ENCODE data around the gene PTPN21. TPM values are rescaled to one million over a fixed set of nuclear protein-coding genes. Genes with fewer than 3 reads are reported as not detected.
A peak's percentile ranks its signal among the peaks of the same experiment; 100 is the strongest.

PTPN21 gene
- total RNA-seq, 1 donor from 2014 or later: 3.1 TPM

DNA sequence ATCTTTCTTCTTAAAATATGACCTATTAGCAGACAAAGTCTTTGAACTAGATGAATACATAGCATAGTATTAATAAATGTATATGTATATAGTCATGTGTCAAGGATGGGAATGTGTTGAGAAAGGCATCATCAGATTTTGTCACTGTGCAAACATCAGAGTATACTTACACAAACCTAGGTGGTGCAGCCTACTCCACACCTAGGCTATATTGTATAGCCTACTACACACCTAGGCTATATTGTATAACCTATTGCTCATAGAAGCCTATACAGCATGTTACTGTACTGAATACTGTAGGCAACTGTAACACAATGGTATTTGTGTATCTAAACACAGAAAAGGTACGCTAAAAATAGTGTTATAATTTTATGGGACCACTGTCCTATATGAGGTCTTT lies 47.6 kb downstream of the PTPN21 start:
- DNase-seq (ENCODE audit: low read depth in 2 of 2): no peak

DNA sequence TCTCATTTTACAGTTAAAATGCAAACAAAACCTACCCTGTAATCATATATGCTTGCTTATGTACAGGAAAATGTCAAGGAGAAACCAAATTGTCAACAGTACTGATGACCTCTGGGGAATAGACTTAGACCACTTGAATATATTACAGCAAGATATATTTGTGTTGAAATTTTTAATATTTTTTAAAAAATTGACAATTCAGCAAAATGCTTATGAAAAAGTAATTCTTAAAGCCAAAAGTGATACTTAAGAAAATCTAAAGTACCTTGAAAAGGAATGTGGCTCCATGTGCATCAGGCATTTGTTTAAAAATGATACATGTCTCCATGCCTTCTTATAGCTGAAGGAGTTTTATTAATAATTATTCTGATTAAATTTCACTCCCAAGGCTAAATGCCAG lies 49.2 kb downstream of the PTPN21 start:
- DNase-seq (ENCODE audit: low read depth in 2 of 2): no peak

DNA sequence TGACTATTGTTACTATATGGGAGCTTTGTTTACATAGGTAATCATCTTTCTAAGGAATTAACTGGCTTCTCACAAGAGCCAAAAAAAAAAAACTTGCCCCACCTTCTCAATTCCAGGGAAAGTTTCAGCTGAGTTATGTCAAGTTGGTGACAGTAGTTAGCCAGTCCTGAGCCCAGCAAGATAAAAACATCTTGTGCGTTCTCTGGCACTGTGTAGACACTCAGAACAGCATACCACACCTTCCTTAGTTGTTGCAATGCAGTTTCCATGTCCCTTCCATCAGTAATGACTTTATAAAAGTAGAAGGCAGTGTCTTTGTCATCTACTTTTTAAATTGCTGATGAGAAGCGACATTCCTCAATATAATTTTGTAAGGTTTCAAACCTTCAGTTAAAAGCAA lies 50.2 kb downstream of the PTPN21 start:
- DNase-seq (ENCODE audit: low read depth in 2 of 2): no peak

DNA sequence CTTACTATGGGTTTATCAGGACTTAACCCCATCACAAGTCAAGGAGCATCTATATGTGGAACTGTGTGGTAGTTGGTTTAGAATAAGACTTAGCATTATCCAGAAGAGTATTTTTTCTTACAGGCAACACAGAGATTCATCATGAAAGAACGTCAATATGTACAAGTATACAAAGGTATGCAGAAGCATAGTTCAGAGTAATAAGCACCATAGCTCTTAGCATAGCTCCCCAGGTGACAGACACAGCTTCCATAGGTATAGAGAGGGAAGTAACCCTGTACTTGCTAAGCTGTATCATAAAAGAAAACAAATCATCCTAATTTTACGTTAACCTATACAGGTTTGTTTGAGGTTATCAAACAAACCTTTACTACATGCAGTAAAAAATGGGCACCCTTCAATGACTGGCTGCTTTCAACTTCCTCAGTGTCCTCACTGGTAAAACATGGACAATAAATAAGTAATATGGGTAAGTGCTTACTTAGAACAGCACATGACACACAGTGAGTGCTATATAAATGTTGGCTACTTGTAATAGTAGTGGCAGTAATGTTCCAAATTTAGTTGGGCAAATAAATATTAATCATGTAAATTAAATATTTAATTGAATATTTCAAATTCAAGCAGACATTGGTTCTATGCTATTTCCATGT lies 50.9 kb downstream of the PTPN21 start:
- no peak for DNase-seq (ENCODE audit: low read depth in 2 of 2)

DNA sequence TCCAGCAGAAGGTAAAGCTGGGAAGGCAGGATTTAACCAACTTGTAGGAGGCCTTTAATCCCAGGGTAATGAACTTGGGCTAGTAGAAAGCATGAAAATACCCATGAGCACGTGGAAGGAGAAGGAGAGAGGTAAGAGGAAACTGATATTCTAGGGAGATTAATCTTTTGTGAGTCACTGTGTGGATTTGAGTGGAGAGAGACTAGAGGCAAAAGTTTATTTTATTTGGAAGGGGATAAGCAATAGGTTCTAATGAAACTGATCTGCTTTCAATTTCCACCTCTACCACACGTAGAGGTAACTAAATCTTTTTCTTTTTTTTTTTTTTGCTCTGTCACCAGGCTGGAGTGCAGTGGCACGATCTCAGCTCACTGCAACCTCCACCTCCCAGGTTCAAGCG lies 52.1 kb downstream of the PTPN21 start:
- DNase-seq (ENCODE audit: low read depth in 2 of 2): no peak

DNA sequence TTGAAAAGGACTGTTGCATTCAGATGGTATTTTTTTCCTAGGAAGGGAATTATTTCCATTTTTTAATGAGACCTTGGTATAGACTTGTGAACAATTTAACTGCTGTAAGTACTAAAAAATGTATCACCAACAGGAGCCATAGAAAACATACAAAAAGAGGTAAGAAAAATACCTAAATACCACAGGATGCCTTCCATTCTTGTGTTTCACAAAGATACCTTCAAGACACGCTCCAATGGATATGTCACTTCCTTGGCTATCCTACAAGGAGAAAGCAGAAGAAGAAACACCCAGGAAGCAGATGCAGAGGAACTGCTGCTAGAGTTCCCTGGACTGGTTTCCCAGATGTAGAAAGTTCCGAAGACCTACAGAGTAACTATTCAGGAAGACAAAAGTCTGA lies 54.2 kb downstream of the PTPN21 start:
- no peak for DNase-seq (ENCODE audit: low read depth in 2 of 2)

DNA sequence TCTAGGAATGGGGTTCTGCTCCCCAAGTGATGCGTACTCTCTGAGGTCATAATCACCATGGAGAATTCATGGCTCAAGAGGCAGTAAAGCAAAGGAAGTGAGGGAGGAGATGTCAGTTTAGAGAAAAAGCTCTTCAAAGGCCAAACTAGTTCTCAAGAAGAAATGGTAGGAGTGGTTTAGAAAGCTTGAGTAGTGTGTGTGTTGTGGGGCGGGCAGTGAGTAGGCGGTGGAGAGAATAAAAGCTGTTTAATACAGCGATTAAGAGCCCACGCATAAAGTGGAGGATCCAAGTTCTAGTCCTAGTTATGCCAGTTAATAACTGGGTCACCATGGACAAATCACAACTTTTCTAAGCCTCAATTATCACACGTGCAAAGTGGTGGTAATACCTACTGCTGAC lies 55.6 kb downstream of the PTPN21 start:
- no peak for DNase-seq (ENCODE audit: low read depth in 2 of 2)

DNA sequence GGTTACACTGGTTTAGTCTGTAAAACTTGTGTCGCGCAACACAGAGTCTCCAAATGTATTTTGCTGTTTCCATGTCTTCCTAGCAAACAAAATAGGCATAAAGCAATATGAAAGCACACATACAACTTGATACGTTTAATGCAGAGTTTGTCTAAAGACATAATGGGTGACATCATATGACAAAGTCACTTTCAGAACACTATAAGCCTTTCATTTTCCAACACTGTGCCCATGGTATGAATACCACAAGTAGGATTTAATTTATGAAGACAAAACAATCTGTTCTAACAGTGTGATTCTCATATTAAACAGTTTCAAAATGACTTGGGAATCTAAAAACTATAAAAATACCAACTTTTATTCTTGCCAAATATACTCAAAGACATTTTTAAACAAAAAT lies 58.4 kb downstream of the PTPN21 start:
- no peak for DNase-seq (ENCODE audit: low read depth in 2 of 2)

DNA sequence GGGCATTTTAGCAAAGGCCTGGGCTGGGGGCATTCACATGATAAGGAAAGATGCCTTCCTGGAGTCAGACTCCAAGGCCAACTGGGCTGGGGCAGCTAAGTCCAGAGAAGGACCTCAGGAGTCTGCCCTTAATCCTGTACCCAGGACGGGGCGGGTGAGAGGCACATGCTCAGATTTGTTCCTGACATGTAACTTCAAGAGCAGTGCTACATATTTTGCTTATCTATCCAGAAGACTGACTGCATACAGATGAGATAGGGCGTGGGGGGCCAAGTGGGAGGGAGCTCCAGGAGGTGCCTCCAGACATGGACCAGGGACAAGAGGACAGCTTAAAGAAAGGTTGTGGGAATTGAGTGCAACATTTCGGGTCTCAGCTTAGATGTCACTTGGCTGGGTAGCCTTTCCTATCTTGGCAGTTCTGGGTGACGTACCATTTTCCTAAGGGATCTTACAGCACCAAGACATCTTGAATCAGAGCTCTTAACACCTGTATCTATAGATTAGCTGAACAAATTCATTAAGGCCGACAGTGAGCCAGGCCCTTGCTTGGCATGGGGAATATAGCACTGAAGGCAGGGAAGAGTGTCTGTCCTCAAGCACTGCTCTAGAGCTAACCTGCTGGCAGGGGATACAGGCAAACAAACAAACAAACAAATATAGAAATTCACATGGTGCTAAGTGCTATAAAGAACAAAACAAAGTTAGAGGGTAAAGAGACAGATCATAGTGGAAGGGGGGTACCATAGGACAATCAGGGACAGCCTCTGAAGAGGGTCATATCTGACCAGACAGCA lies 61.2 kb downstream of the PTPN21 start:
- no peak for DNase-seq (ENCODE audit: low read depth in 2 of 2)

DNA sequence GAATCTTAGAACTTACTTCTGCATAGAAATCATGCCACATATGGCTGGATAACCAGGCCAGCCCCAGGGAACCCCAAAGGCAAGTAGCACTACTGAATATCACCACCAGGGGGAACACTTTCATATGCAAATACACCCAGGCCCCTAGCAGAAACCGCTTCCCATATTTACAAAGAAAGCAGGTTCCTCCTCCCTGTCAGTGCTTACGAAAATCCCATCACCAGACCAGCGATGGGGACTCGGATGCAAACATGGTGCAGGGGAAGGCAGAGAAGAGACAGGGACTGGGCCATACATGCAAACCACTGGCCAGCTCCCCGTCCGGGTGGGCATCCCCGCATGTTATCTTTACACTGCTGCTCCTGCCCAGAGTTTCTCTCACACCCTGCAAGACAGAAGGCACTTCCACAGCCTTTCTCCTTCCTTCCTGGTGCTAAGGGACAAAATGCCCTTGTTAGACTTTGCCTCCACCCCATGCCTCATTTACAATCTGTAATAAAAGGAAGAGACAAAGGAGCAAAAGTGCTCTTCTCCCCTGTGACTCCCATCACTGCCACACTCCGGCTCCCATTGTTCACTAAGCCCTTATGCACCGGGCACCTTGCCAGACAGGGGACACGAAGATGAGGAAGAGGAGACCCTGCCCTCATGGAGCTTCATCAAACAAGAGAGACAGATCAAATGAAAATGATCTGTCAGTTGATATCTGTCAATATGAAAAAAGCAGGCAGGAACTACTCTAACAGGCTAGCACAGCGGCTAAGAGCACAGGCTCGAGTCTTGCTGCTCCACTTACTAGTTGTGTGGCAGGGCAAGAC lies 62.3 kb downstream of the PTPN21 start:
- peak; percentile 59 to 75 for DNase-seq (ENCODE audit: low read depth in 2 of 2)

DNA sequence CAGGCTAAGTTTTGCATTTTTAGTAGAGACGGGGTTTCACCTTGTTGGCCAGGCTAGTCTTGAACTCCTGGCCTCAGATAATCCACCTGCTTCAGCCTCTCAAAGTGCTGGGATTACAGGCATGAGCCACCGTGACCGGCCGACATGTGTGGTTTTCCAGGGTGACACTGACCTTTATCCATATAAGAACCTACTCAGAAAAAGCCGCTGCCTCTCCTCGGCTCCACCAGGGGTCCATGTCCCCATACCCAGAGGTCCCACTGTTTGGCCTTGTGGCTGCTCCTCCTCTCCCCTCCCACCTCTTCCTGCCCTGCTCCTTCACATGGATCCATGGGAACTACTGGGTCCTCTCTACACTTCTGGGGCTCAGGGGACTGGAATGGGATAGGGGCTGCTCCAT lies 64.6 kb downstream of the PTPN21 start:
- DNase-seq (ENCODE audit: low read depth in 2 of 2): no peak

DNA sequence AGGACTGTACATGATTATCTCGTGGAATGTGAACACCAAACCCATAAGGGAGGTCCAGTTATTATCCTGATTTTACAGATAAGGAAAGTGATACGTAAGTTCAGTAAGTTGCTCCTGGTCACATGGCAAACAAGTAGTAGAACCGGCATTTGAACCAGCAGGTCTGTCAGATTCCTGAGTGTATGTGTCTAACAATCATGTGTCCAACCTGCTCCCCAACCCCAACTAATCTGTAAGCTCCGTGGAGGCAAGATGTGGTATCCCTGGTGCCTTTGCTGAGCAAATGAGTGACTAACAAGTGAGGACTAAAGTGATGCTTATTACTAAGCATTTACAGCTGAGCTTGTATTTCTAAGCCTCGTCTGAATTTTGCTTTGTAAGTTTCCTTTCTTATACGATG lies 65.9 kb downstream of the PTPN21 start:
- DNase-seq (ENCODE audit: low read depth in 2 of 2): no peak

DNA sequence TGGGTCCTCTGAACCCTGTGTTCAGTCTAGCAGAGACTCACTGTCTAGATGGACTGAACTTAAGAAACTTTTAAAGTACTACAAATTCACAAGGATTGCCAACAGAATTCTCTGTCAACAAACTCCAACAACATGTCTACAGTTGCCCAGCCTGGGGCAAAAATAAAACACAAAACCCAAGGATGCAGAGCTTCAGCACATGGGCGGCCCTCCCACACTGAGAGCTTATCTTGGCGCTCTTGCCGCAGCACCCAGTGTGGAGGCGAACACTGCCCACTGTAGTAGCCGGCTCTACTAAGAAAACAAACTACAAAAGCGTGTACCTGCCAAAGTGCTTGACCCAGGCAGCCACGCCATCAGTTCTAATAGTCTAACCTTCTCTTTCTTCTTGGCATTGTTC lies 66.7 kb downstream of the PTPN21 start:
- no peak for DNase-seq (ENCODE audit: low read depth in 2 of 2)

DNA sequence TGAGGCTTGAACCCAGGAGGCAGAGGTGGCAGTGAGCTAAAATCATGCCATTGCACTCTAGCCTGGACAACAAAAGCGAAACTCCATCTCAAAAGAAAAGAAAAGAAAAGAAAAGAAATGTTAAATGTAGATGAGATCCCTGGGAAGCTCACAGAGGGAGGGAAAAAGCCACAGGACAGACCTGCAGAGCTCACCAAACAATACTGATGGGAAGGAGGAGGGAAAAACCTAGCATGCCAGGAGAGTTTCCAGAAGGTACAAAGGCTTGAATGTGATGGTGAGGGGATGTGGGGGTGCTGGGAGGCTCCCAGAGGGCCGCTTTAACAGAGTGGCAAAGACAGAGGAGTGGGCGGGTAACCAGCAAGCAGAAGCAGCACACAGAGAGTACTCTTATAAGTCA lies 72.3 kb downstream of the PTPN21 start:
- no peak for DNase-seq (ENCODE audit: low read depth in 2 of 2)

DNA sequence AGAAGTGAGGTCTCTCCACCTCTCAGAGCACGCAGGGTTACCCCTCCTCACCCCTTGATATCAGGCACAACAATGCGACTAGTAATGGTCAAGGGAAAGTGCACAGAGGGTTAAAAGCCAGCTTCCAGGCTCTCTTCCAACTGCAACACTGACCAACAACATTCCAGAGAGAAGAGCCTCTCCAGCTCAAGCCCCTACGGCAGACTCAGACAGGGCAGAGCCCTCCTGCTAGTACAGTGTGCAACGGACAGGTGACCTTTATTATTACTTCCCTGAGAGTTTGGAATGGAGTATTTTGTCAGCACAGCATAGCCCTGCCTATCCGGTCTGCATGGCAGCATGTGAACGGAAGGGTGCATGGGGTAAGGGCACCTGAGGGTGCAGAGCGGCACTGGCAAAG lies 73.0 kb downstream of the PTPN21 start:
- no peak for DNase-seq (ENCODE audit: low read depth in 2 of 2)

DNA sequence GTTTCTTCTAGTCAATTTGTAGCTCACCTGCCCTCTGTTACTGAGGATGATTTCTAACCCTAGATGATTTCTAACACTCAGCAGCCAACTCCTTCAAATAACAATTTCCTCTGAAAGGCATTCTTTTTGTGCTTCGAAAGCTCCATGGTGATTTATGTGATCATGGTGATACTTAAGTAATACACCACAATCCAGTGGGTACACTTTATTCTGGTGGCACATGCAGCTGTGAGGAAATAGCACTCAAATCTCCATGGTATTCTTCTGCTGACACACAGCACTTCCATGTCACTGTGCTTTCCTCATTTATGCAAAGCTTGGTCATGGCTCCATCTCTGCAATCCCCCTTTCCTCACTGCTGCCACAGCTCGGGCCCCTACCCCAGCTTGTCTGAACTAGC lies 73.7 kb downstream of the PTPN21 start:
- DNase-seq (ENCODE audit: low read depth in 2 of 2): no peak

DNA sequence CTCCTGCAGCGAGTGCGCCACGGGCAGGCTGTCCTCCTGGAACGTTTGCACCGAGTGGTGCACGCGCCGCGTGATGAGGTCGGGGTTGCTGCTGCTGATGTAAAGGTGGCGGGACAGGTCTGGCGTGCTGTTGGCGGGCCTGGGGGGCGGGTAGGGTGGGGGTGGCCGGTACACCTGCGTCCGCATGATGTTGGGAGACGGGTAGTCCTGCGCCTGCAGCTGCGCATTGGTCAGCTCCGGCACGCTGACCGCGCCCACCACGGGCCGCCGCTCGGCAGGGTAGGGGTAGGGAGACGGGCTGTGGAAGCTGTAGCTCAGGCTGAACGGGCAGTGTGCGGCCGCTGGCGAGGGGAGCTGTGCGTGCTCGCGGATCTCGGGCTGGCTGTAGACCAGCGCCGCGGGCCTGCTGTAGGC lies 75.2 kb downstream of the PTPN21 start:
- DNase-seq (ENCODE audit: low read depth in 2 of 2): no peak

DNA sequence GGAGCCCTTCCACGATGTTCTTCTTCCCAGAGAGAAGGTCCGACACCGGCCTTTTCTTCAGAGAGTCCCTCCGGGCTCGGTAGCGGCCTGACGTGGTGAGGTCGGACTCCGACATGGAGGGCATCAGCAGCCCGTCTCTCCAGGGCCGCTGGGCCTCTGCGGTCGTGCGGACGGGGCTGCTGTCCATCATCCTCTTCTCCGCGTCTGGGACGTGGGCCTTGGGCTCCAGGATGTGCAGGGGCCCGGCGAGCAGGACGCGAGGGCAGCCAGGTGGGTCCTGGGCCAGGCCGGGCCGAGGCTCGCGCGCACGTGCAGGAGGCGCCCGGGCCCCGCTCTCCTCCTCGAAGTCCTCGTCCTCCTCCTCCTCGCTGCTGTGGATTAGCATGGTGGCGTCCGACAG lies 75.9 kb downstream of the PTPN21 start:
- DNase-seq (ENCODE audit: low read depth in 2 of 2): no peak

DNA sequence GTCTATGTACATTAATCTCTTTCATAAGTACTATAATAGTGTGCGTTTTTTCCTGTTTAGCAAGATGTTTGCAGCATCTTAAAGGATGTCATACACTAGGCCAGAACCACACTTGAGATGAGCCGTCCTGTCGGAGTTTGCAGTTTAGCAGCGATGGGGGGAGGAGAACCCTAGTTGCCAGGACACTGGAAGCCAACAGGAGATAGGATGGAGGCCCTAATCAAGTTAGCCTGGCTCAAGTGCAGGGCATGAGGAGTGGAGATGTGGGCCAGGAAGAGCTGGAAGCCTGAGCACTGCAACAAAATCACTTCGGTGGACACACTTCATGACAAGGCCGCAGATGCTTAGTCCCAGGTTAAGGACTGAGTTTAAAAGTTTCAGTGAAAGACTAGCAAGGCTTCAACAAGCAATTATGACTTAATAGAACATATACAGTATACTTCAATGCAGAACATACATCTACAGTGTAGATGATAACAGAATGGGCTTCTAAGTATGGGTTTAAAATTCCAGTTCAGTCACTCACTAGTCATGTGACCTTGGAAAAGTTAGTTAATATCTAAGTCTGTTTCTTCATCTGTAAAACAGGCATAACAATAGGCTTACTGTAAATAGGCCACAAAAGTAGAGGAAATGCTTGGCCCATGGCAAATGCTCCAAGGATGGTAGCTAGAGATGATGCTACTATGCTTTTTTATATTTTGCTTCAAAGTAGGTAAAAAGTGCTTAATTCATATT lies 77.1 kb downstream of the PTPN21 start:
- DNase-seq (ENCODE audit: low read depth in 2 of 2): no peak

DNA sequence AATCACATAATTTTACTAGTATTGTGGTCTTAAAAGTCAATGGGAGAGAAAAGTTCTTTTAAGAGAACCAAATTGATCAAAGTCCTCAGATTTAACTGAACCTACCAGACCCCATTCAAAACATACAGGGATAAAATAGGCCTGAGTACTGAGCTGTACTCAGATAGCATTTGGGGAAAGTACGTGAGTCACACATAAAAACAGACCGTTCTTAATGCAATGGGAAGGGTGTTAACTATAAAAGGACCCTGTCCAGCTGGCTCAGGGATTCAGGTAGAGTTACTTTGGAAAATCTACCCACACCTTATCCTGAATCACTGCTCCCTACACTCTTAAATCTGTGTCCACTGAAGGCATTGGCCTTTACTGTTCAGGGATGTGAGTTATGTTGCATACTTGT lies 78.0 kb downstream of the PTPN21 start:
- DNase-seq (ENCODE audit: low read depth in 2 of 2): no peak

DNA sequence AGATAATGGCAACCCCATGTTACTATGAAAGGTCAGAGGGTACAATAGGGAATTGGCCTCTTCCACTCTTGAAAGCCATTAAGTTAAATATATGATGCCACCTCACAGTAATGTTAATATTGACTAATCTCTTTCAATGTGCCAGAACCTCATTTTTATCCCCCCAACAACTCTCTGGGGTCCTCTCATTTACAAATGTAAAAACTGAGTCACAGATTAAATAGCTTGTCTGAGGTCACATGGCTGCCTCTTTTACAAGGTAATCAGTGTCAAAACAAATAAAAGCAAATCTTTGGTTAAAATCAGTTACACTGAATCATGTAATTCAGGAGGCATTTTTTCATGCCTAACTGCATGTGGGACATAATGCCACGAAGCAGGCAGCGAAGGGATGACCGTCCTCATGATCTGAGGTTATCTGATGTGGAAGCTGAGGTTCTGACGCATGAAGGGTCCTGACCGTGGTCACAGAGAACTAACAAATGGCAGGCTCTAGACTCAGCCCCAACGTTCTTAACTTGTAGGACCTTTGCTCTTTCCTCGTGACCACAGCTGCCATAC lies 78.5 kb downstream of the PTPN21 start:
- no peak for DNase-seq (ENCODE audit: low read depth in 2 of 2)

DNA sequence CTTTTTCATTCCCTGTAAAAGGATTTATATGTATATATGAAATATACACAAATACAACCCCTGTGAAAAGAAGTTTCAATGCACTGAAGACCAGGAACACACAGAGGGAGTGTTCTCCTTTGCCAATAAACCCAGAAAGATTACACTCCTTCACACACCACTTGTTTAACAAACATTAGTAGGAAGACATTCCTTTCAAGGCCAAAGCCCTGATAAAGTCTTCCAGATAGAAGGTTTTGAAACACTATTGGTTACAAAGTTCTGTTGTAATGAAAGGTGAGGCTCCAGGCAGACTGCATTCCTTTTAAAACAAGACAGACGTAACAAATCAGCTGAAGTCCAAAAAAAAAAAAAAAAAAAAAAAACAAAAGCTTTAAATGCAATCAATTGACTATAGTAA lies 81.0 kb downstream of the PTPN21 start:
- DNase-seq (ENCODE audit: low read depth in 2 of 2): no peak
